Measurements from ENCODE around the gene DHRSX. TPM values are rescaled to one million over a fixed set of nuclear protein-coding genes. Genes with fewer than 3 reads are reported as not detected.

The DHRSX gene
- total and polyA plus RNA-seq, 2 of the 8 experiments (the other 6 are each of a cell fraction or from before 2014, with no cell fraction given): 35.1 to 43.4 TPM

DNA sequence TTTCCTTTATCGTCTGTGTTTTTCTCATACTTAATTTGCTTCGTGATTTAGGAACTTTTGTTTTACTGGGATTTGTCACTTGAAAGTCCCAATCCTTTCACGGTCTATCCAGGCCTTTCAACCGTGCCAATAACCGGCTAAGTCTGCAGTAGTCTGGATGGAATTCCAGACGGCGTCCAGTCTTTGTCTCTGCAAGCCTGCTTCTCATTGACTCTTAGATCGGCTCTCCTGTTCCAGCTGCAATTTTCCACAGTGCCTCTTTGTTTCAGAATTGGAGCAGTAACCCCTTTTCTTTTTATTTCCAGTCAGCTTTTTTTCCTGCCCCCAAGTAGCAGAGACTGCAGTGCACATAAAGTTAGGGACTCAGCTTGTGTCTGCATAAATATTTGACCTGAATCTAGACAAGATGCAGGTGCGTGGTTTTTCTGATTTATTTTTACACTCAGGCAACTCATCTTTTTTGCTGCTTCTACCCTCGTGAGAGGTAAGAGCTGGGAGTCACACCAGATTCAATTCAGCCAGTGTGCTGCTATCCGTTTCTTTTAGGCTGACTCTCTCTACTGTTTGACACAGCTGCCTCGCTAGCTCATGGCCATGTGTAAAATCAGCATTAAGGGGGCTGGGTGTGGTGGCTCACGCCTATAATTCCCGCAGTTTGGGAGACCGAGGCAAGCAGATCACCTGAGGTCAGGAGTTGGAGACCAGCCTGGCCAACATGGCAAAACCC lies 37.4 kb upstream of the DHRSX start (continued):
- no peak for TF ChIP-seq MAFK (IDR thresholded peaks at IDR 0.05; ENCODE audit: low read depth, low read length)
